K562 (cell line): ENCODE results near the gene PDLIM7. TPM values are rescaled to one million over a fixed set of nuclear protein-coding genes. Genes with fewer than 3 reads are reported as not detected.

Experiments used
- CTBP1 ChIP-seq: fragments of 450-650 bp; IDR thresholded peaks from 2 replicates; pipeline ENCODE4 v1.6.1; 2016; ENCODE audit warnings: borderline replicate concordance
- MTA1 ChIP-seq: fragments of 450-650 bp; IDR thresholded peaks from 2 replicates; pipeline ENCODE4 v1.6.1; 2017; ENCODE audit warnings: borderline replicate concordance
- MYC ChIP-seq, 2 experiments: fragments of 250-450 bp in 1 of 2; sonication (Bioruptor Pico) in 1 of 2; IDR thresholded peaks; 2 replicates each; pipeline versions ENCODE4 v1.5.1 to v1.6.1; 2012 to 2021; ENCODE audit warnings: low read depth in 2 of 2, borderline replicate concordance in 1 of 2, improper control_type of control experiment in 1 of 2, low read length in 1 of 2, mild to moderate bottlenecking in 1 of 2, moderate library complexity in 1 of 2
- ZNF57 ChIP-seq: fragments of 450-650 bp; formaldehyde crosslinking; IDR thresholded peaks from 2 replicates; pipeline ENCODE4 v1.4.0; 2020; ENCODE audit warnings: mild to moderate bottlenecking, moderate library complexity
- polyA plus RNA-seq, 8 experiments: library from polyadenylated mRNA; depleted of rRNA in 4 of 8; stranded (reverse) in 5 of 8; unstranded in 3 of 8; fragments of >200 nt; fragmentation: Nextera tagmentation in 2 of 8; fragmentation: Illumina TruSeq in 1 of 8; extraction: Ambion mirVana in 2 of 8; extraction: Trizol in 1 of 8; gene quantifications; 2 replicates each; pipeline versions ENCODE4 v1.2.1 to v1.2.3, GENCODE V29; 2011 to 2014; ENCODE audit warnings: inconsistent platforms in 1 of 8, missing spikeins in 1 of 8
- total RNA-seq, 7 experiments: library from RNA; depleted of rRNA in 6 of 7; stranded (reverse); fragments of >200 nt in 6 of 7; fragmentation: Illumina TruSeq in 2 of 7; extraction: Trizol in 2 of 7; gene quantifications; 2 replicates each; pipeline versions ENCODE4 v1.2.1 to v1.2.3, GENCODE V29; 2011 to 2021; ENCODE audit warnings: low replicate concordance in 1 of 7
- TF ChIP-seq, protein P1 (sequence below): fragments of 200-800 bp; sonication (Bioruptor generic); IDR thresholded peaks from 2 replicates; pipeline ENCODE4 v1.6.1; 2017; ENCODE audit warnings: missing genetic modification characterization, missing compliant biosample characterization
- TF ChIP-seq, protein P2 (sequence below): fragments of 450-650 bp; formaldehyde crosslinking; IDR thresholded peaks from 2 replicates; pipeline ENCODE4 v1.4.0; 2022; ENCODE audit warnings: missing genetic modification characterization
- TF ChIP-seq, protein P3 (sequence below): fragments of 250-450 bp; sonication (Bioruptor Pico); IDR thresholded peaks from 2 replicates; pipeline ENCODE4 v1.4.0; 2020

Gene PDLIM7
- total and polyA plus RNA-seq, 9 of the 15 experiments (the other 6 are each of a cell fraction or from before 2014, with no cell fraction given) = 2.1 to 124 (median 32.6) TPM

DNA sequence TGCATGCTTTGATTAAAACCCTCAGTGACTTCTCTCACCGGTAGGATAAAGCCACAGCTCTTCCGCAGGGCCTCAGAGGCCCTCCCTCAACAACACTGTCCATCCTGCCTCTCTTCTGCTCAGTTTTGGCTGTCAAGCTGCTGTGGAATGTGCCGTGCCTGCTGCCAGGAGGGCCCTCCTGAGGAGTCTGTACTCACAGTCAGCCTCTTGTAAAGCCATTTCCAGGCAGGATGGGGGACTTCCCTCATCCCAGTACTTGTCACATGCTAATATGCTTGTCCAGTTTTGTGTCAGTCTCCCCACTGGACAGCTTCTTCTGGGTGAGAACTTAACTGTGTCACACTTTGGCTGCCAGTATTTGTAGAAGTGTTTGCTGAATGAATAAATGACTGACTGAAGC, 33.2 kb upstream of the PDLIM7 start (continued):
- TF ChIP-seq MYC (IDR thresholded peaks at IDR 0.05; ENCODE audit: low read depth, low read length) (no peak), MYC (CRISPR knock-in tag; IDR thresholded peaks at IDR 0.05; ENCODE audit: borderline replicate concordance, low read depth) (no peak), MTA1 (no peak), ZNF57 (no peak), CTBP1 (no peak)
- TF ChIP-seq, protein P1, sequence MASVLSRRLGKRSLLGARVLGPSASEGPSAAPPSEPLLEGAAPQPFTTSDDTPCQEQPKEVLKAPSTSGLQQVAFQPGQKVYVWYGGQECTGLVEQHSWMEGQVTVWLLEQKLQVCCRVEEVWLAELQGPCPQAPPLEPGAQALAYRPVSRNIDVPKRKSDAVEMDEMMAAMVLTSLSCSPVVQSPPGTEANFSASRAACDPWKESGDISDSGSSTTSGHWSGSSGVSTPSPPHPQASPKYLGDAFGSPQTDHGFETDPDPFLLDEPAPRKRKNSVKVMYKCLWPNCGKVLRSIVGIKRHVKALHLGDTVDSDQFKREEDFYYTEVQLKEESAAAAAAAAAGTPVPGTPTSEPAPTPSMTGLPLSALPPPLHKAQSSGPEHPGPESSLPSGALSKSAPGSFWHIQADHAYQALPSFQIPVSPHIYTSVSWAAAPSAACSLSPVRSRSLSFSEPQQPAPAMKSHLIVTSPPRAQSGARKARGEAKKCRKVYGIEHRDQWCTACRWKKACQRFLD = no peak
- TF ChIP-seq, protein P2, sequence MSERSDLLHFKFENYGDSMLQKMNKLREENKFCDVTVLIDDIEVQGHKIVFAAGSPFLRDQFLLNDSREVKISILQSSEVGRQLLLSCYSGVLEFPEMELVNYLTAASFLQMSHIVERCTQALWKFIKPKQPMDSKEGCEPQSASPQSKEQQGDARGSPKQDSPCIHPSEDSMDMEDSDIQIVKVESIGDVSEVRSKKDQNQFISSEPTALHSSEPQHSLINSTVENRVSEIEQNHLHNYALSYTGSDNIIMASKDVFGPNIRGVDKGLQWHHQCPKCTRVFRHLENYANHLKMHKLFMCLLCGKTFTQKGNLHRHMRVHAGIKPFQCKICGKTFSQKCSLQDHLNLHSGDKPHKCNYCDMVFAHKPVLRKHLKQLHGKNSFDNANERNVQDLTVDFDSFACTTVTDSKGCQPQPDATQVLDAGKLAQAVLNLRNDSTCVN = no peak
- TF ChIP-seq, protein P3, sequence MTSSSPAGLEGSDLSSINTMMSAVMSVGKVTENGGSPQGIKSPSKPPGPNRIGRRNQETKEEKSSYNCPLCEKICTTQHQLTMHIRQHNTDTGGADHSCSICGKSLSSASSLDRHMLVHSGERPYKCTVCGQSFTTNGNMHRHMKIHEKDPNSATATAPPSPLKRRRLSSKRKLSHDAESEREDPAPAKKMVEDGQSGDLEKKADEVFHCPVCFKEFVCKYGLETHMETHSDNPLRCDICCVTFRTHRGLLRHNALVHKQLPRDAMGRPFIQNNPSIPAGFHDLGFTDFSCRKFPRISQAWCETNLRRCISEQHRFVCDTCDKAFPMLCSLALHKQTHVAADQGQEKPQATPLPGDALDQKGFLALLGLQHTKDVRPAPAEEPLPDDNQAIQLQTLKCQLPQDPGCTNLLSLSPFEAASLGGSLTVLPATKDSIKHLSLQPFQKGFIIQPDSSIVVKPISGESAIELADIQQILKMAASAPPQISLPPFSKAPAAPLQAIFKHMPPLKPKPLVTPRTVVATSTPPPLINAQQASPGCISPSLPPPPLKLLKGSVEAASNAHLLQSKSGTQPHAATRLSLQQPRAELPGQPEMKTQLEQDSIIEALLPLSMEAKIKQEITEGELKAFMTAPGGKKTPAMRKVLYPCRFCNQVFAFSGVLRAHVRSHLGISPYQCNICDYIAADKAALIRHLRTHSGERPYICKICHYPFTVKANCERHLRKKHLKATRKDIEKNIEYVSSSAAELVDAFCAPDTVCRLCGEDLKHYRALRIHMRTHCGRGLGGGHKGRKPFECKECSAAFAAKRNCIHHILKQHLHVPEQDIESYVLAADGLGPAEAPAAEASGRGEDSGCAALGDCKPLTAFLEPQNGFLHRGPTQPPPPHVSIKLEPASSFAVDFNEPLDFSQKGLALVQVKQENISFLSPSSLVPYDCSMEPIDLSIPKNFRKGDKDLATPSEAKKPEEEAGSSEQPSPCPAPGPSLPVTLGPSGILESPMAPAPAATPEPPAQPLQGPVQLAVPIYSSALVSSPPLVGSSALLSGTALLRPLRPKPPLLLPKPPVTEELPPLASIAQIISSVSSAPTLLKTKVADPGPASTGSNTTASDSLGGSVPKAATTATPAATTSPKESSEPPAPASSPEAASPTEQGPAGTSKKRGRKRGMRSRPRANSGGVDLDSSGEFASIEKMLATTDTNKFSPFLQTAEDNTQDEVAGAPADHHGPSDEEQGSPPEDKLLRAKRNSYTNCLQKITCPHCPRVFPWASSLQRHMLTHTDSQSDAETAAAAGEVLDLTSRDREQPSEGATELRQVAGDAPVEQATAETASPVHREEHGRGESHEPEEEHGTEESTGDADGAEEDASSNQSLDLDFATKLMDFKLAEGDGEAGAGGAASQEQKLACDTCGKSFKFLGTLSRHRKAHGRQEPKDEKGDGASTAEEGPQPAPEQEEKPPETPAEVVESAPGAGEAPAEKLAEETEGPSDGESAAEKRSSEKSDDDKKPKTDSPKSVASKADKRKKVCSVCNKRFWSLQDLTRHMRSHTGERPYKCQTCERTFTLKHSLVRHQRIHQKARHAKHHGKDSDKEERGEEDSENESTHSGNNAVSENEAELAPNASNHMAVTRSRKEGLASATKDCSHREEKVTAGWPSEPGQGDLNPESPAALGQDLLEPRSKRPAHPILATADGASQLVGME (CRISPR knock-in tag) = no peak
